ENCODE measurements around the gene OR4M1.
"Not testable (repeated sequence)": the region's sequence is repeated elsewhere in the genome, so short reads cannot be mapped to it uniquely, and the experiment has no call there.

The OR4M1 gene

DNA sequence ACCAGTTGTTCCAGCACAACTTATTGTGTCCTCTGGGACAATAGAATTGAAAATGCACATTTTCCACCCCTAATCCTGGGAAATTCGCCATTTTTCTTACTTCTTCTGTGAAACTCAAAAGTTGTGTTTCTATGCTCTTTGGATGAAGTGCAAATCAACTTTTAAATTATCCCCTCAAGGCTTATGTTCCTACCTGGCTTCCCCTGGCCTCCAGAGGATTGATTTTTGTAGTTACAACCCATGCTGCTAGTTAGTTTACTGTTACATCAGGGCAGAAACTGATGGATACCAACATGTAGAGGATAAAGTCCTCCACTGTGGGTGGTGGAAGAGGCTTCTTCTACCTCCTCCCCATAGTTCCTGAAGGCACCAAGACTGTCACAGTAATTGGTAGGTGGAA, at the start of gene OR4M1:
OR4M1 (plus strand) TSS at position 301 of the 400 bp plus-strand sequence. CDS start 6,819 bp downstream, outside the sequence.
- DNase-seq, result not testable (repeated sequence)

DNA sequence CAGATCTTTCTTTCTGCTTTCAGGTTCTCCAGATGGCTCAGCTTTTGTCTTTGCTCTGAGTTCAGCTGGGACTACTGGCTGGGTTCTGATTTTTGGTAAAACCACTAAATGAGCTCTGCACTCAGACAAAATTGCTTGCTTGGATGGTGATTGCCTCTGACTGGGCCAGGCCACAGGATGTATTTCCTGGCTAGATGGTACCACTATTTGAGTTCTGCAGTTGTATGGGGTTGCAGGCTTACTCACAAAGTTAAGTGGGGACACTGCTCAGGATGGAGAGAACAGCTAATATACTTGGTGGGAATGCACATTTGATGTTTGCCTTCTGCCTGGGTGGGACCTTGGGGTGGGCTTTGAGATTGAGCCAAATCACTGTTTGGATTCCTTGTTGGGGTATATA, 43.9 kb upstream of the OR4M1 start:
- DNase-seq, result no peak

- DNase-seq, result no peak
Measured at GRCh38 chr14:19729763-19730162, 43.5 kb upstream of the OR4M1 start.

DNA sequence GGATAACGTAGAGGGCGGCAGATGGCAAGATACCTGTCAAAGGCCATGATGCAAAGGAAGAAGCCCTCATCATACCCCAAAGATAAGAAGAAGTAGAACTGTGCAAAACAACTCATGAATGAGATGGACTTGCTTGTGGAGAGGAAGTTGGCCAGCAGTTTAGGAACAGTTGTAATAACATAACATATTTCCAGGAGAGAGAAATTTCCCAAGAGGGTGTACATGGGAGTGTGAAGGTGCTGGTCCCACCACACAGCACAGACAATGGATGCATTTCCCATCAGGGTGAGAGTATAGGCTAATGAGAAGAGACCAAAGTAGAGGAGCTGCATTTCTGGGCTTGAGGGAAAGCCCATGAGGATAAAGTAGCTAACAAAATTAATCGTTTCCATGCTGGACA, 39.4 kb upstream of the OR4M1 start:
- not testable (repeated sequence) for DNase-seq

GRCh38 chr14:19743256-19743655, 30.0 kb upstream of the OR4M1 start, which contains the start of gene OR4Q3:
Gene OR4Q3, plus strand, starts transcription at chr14:19743571.
- no peak for DNase-seq

DNA sequence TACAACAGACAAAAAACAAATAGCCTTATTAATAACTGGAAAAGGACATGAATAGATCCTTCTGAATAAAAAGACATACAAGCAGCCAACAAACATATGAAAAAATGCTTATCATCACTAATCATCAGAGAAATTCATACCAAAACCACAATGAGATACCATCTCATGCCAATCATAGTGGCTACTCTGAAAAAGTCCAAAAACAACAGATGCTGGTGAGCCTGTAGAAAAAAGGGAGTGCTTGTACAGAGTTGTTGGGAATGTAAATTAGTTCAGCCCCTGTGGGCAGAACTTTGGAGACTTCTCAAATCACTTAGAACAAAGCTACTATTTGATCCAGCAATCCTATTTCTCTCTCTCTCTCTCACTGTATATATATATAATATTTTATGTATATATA, 21.0 kb upstream of the OR4M1 start:
- not testable (repeated sequence) for DNase-seq

GRCh38 chr14:19754172-19754571, 19.1 kb upstream of the OR4M1 start:
- no peak for DNase-seq

DNA sequence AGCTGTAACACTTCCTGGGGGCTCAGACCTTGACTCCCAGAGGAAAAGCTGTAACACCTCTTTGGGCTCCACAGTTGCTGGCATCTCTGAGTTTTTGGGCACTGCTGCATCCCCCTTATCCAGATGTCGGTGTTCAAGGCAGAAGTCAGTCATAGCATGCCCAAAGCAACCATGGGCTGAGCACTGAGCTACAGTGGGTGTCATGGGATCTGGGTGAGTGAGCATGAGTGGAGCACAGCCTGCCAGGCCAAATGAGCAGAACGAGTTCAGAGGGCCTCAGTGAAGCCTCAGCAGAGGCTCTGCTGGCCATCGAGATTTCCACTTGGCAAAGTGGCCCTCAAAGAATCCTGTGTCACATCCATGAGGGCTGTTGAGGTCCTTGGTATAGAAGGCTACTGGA, 1.8 kb upstream of the OR4M1 start:
- not testable (repeated sequence) for DNase-seq

GRCh38 chr14:19771895-19772430, 1.3 kb upstream of the OR4M1 start:
- DNase-seq, result peak in 2 of 56 donors; percentile 1 to 16

- not testable (repeated sequence) for DNase-seq
Measured at GRCh38 chr14:19772454-19772853, 850 bp upstream of the OR4M1 start.

- no peak for DNase-seq
Measured at GRCh38 chr14:19775587-19775986, 2.3 kb downstream of the OR4M1 start.

DNA sequence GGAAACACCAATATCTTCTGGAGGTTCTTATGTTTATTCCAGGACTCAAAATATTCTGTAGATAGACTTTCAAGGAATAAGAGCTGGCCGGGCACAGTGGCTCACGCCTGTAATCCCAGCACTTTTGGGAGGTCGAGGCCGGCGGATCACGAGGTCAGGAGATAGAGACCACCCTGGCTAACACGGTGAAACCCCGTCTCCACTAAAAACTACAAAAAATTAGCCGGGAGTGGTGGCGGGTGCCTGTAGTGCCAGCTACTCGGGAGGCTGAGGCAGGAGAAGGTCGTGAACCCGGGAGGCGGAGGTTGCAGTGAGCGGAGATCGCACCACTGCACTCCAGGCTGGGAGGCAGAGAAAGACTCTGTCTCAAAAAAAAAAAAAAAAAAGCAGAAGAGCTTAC, 12.5 kb downstream of the OR4M1 start:
- DNase-seq, result not testable (repeated sequence)

- not testable (repeated sequence) for DNase-seq
Measured at GRCh38 chr14:19787318-19787717, 14.0 kb downstream of the OR4M1 start.

DNA sequence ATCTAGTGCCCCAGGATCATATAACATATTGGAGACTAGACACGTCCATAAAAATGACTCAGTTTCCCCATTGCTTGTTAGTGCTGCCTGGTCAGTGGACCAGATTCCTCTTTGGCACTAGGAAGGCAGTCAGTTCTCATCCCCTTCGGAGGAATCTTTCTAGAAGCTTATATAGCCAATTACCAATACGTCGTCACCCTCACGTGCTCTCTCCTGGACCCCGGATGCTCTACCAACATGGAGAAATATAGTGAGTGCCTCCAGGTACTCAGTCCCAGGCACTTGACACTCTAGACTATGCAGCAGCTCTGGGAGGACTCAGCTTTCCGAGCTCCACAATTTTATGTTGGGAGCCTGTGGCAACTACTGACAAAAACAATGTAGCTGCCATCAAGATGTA, 14.8 kb downstream of the OR4M1 start:
- DNase-seq, result not testable (repeated sequence)

DNA sequence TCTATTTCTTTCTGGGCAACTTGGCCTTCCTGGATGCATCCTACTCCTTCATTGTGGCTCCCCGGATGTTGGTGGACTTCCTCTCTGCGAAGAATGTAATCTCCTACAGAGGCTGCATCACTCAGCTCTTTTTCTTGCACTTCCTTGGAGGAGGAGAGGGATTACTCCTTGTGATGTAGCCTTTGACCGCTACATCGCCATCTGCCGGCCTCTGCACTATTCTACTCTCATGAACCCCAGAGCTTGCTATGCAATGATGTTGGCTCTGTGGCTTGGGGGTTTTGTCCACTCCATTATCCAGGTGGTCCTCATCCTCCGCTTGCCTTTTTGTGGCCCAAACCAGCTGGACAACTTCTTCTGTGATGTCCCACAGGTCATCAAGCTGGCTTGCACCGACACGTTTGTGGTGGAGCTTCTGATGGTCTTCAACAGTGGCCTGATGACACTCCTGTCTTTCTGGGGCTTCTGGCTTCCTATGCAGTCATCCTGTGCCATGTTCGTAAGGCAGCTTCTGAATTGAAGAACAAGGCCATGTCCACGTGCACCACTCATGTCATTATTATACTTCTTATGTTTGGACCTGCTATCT, 23.3 kb downstream of the OR4M1 start:
- not testable (repeated sequence) for DNase-seq

DNA sequence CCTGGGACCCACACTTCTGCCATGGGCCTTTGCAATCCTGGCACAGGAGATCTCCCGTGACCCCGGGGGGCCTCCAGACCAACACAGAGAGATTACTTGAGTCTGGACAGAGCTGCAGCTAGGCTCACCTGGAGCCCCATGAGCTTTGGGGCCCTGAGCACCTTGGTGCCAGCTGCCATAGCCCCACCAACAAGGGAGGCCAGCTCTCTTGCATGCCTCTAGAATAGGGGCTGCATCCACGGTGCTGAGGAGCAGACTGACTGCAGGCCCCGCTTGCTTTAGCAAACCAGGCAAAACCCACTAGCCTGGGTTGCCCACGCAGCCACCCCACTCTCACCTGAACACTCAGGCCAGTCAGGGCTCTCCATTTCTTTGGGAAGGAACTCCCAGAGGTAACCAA, 26.6 kb downstream of the OR4M1 start:
- DNase-seq, result peak in 2 of 56 donors; percentile 3 to 36

GRCh38 chr14:19800282-19801117, 27.2 kb downstream of the OR4M1 start:
- peak in 48 of 56 donors; percentile 1 to 97 (median 62) for DNase-seq

DNA sequence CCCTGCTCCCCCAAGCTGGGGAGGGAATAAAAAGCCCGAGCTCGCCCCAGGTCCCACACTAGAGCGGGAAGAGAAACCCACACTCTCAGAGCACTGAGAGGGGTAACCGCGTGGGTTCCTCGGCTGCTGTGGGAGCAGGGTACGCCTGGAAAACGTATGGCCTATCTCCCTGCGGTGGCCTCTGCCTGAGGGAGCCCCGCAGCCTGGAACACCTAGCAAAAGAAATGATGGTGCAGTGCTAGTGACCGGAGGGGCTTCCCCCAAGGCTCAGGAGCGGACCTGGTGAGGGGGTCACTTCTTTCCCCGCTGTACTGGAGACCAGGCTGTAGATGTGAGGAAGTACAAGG, 27.8 kb downstream of the OR4M1 start:
- peak in 1 of 56 donors; percentile 28 for DNase-seq

DNA sequence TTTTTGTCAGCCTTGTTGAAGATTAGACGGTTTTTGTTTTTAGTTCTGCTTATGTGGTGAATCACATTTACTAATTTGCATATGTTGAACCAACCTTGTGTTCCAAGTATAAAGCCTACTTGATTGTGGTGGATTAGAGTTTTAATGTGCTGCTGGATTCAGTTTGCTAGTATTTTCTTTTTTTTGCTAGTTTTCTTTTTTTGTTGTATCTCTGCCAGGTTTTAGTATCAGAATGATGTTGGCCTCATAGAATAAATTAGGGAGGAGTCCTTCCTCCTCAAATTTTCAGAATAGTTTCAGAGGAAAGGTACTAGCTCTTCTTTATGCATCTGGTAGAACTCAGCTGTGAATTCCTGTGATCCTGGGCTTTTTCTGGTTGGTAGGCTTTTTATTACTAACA, 30.2 kb downstream of the OR4M1 start, which contains the start of gene OR4N2:
OR4N2 (plus strand) TSS at position 301 of the 400 bp plus-strand sequence. CDS start 23,679 bp downstream, outside the sequence.
- DNase-seq, result not testable (repeated sequence)

GRCh38 chr14:19813171-19813920, 40.0 kb downstream of the OR4M1 start:
- DNase-seq, result not testable (repeated sequence)

DNA sequence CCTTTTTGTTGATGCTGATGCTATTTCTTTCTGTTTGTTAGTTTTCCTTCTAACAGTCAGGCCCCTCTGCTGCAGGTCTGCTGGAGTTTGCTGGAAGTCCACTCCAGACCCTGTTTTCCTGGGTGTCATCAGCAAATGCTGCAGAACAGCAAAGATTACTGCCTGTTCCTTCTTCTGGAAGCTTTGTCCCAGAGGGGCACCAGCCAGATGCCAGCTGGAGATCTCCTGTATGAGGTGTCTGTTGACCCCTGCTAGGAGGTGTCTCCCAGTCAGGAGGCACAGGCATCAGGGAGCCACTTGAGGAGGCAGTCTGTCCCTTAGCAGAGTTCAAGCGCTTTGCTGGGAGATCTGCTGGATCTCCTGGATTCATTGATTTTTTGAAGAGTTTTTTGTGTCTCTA, 46.6 kb downstream of the OR4M1 start:
- not testable (repeated sequence) for DNase-seq

DNA sequence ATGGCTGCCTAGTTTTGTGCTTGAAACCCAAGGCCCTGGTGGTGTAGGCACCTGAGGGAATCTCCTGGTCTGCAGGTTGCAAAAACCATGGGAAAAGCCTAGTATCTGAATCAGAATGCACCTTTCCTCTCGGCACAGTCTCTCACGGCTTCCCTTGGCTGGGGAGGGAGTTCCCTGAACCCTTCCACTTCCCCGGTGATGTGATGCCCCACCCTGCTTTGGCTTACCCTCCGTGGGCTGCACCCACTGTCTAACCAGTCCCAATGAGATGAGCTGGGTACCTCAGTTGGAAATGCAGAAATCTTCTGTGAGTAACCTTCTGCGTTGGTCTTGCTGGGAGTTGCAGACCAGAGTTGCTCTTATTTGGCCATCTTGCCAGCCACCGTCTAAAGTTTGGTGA, 47.7 kb downstream of the OR4M1 start:
- DNase-seq, result not testable (repeated sequence)
